Panc1 (cell line): Measurements from ENCODE around the gene PPFIA4. TPM values are rescaled to one million over a fixed set of nuclear protein-coding genes. Genes with fewer than 3 reads are reported as not detected.

ENCODE experiments used
- ATAC-seq: fragments of 200-7000 bp; cut with Tn5 transposase; 2 replicates; pipeline ENCODE4 v1.9.1; 2020; ENCODE audit warnings: mild to moderate bottlenecking, moderate library complexity
- BruUV-seq: library from RNA; stranded (reverse); fragments of 400-500 nt; replicated peaks from 2 replicates; lab custom pipeline; 2021; lab: Mats Ljungman, UMichigan
- CTCF ChIA-PET: fragments of 300-600 bp; sonication (Branson Sonifier 250); formaldehyde crosslinking; loops from one replicate; lab custom pipeline; 2022; ENCODE audit warnings: antibody characterized with exemption; lab: Charles Lee
- POLR2A ChIA-PET: fragments of 300-600 bp; sonication (Branson Sonifier 250); formaldehyde crosslinking; loops from one replicate; lab custom pipeline; 2022; ENCODE audit warnings: antibody characterized with exemption; lab: Charles Lee
- DNase-seq: peaks from one replicate; pipeline ENCODE4 v3.0.0-alpha.2; 2010; ENCODE audit warnings: low read depth, low spot score
- H3K27ac ChIP-seq: 2 replicates; pipeline ENCODE4 v1.5.1; 2011; ENCODE audit warnings: mild to moderate bottlenecking, low read length, inconsistent platforms
- H3K27me3 ChIP-seq: fragments of 200-500 bp; sonication (Bioruptor generic); 2 replicates; pipeline ENCODE4 v1.6.0; 2014; ENCODE audit warnings: low read length, inconsistent platforms; ENCODE audit not compliant: control insufficient read depth, insufficient read depth
- H3K36me3 ChIP-seq: fragments of 200-500 bp; sonication (Bioruptor generic); 2 replicates; pipeline ENCODE4 v1.5.1; 2014; ENCODE audit warnings: inconsistent platforms, mild to moderate bottlenecking, low read length, moderate library complexity; ENCODE audit not compliant: control insufficient read depth, insufficient read depth
- H3K4me1 ChIP-seq: 2 replicates; pipeline ENCODE4 v1.5.1; 2011; ENCODE audit warnings: inconsistent platforms, mild to moderate bottlenecking, low read length, moderate library complexity; ENCODE audit not compliant: control insufficient read depth, insufficient read depth
- H3K4me3 ChIP-seq, 2 experiments: 2 replicates each; pipeline ENCODE4 v1.5.1; 2011 to 2012; ENCODE audit warnings: low read depth in 2 of 2, low read length in 2 of 2, mild to moderate bottlenecking in 2 of 2, inconsistent platforms in 1 of 2, moderate library complexity in 1 of 2
- H3K9me3 ChIP-seq: fragments of 200-500 bp; sonication (Bioruptor generic); 2 replicates; pipeline ENCODE4 v1.5.1; 2014; ENCODE audit warnings: low read depth, mild to moderate bottlenecking, inconsistent platforms, low read length, moderate library complexity; ENCODE audit not compliant: control insufficient read depth, insufficient read depth
- CTCF ChIP-seq: fragments of 450-650 bp; IDR thresholded peaks from 2 replicates; pipeline ENCODE4 v1.5.1; 2017; ENCODE audit warnings: mild to moderate bottlenecking
- POLR2AphosphoS5 ChIP-seq: IDR thresholded peaks from 2 replicates; pipeline ENCODE4 v1.6.1; 2012; ENCODE audit warnings: mild to moderate bottlenecking, low read depth, low read length, moderate library complexity
- REST ChIP-seq, 2 experiments: IDR thresholded peaks; 2 replicates each; pipeline ENCODE4 v1.6.1; 2011 to 2012; ENCODE audit warnings: low read depth in 2 of 2, control low read depth in 1 of 2, low read length in 1 of 2, mild to moderate bottlenecking in 1 of 2, moderate library complexity in 1 of 2; ENCODE audit not compliant: insufficient read depth in 1 of 2
- SIN3A ChIP-seq: IDR thresholded peaks from 2 replicates; pipeline ENCODE4 v1.6.1; 2012; ENCODE audit warnings: low read depth, mild to moderate bottlenecking, low read length, moderate library complexity, borderline replicate concordance; ENCODE audit not compliant: insufficient read depth
- TCF7L2 ChIP-seq: IDR thresholded peaks from 2 replicates; pipeline ENCODE4 v1.6.1; 2011; ENCODE audit warnings: mild to moderate bottlenecking, low read depth, low read length, inconsistent platforms
- in situ Hi-C: cut with HindIII; loops from 2 replicates; pipeline ENCODE4 v1.10.0; 2016; ENCODE audit warnings: low sequenced_read_pairs, low pct_unique_long_range_greater_than_20kb
- intact Hi-C: fragments of 100-400 bp; cut with micrococcal nuclease; formaldehyde crosslinking; loops from one replicate; pipeline ENCODE4 v1.10.0; 2022; ENCODE audit not compliant: unreplicated experiment
- total RNA-seq: library from RNA; stranded (reverse); gene quantifications from one replicate; pipeline ENCODE4 v1.2.1, GENCODE V29; 2021; ENCODE audit not compliant: unreplicated experiment

PPFIA4 gene
- total RNA-seq, 1 experiment from 2014 or later = 1.9 TPM

GRCh38 chr1:203101813-203102634, 75.7 kb downstream of the PPFIA4 start:
- no peaks in the 10 kb centered on the region for H3K4me1 ChIP-seq
- no TSS peak for BruUV-seq
- DNase-seq = no peak
- no peak for TF ChIP-seq TCF7L2
- no peak for TF ChIP-seq REST (IDR thresholded peaks at IDR 0.05; ENCODE audit: insufficient read depth in 1 of 2, low read depth in 2 of 2, low read length in 1 of 2)
- no peak for TF ChIP-seq POLR2AphosphoS5
- no peak for TF ChIP-seq SIN3A
- no peak for TF ChIP-seq CTCF
- H3K27me3 ChIP-seq = peaks cover 8% of the 10 kb centered on the region; the same call in 1 of the 2 replicates
- in situ Hi-C loops (no loop called here), intact Hi-C loops (no loop called here)
- POLR2A ChIA-PET = interaction anchor here (0.6 kb wide), 1 partner anchor 23 kb away, joined by 4 read pairs; no protein-coding TSS in a partner anchor
- CTCF ChIA-PET = interaction anchor here (0.6 kb wide), 1 partner anchor 60 kb away, joined by 3 read pairs; no protein-coding TSS in a partner anchor
- H3K9me3 ChIP-seq = 0 out of 2 replicates have a peak, but pooled peaks cover 3% of the 10 kb centered on the region
- no peak overlapping the region for H3K4me3 ChIP-seq
- no peak for ATAC-seq
- H3K27ac ChIP-seq = no peak overlapping the region
- no peaks in the 10 kb centered on the region for H3K36me3 ChIP-seq

- H3K27ac ChIP-seq = no peak overlapping the region
- H3K36me3 ChIP-seq = no peaks in the 10 kb centered on the region
- in situ Hi-C loops = no loop called here
- H3K4me3 ChIP-seq = no peak overlapping the region
- 0 out of 2 replicates have a peak, but pooled peaks cover 3% of the 10 kb centered on the region for H3K9me3 ChIP-seq
- CTCF ChIA-PET = interaction anchor here (0.6 kb wide), 1 partner anchor 65 kb away, joined by 3 read pairs; no protein-coding TSS in a partner anchor
- no peaks in the 10 kb centered on the region for H3K4me1 ChIP-seq
- intact Hi-C loops = no loop called here
- POLR2A ChIA-PET = no interaction called here
- DNase-seq = no peak
- peaks cover 17% of the 10 kb centered on the region for H3K27me3 ChIP-seq
- ATAC-seq = no peak
- BruUV-seq = no TSS peak
- no peak for TF ChIP-seq POLR2AphosphoS5
- TF ChIP-seq REST (IDR thresholded peaks at IDR 0.05; ENCODE audit: insufficient read depth in 1 of 2, low read depth in 2 of 2, low read length in 1 of 2) = no peak
- TF ChIP-seq SIN3A = no peak
- TF ChIP-seq CTCF = no peak
- TF ChIP-seq TCF7L2 = no peak
Observed at GRCh38 chr1:203103216-203103615, 76.9 kb downstream of the PPFIA4 start.
